Measurements from ENCODE around the gene ANGPTL2. TPM values are rescaled to one million over a fixed set of nuclear protein-coding genes. Genes with fewer than 3 reads are reported as not detected.

The ANGPTL2 gene
- total RNA-seq, 1 donor: 19.9 TPM

DNA sequence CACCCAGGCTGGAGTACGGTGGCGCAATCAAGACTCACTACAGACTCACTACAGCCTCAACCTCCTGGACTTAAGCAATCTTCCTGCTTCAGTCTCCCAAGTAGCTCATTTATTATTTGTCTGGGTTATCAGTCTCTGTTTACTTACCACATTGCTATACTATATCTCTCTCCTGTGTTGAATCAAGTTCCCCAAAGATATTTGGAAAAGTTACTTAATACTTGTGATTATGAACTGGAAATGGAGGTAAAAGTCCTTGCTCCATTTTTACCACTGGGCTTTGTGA is 55.6 kb downstream of the ANGPTL2 start:
- peak; percentile 92 for DNase-seq (ENCODE audit: low read depth)
- TF ChIP-seq, protein P1, sequence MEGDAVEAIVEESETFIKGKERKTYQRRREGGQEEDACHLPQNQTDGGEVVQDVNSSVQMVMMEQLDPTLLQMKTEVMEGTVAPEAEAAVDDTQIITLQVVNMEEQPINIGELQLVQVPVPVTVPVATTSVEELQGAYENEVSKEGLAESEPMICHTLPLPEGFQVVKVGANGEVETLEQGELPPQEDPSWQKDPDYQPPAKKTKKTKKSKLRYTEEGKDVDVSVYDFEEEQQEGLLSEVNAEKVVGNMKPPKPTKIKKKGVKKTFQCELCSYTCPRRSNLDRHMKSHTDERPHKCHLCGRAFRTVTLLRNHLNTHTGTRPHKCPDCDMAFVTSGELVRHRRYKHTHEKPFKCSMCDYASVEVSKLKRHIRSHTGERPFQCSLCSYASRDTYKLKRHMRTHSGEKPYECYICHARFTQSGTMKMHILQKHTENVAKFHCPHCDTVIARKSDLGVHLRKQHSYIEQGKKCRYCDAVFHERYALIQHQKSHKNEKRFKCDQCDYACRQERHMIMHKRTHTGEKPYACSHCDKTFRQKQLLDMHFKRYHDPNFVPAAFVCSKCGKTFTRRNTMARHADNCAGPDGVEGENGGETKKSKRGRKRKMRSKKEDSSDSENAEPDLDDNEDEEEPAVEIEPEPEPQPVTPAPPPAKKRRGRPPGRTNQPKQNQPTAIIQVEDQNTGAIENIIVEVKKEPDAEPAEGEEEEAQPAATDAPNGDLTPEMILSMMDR (IDR thresholded peaks at IDR 0.05; ENCODE audit: insufficient read depth, low read depth, low read length): no peak
- H3K4me3 ChIP-seq (ENCODE audit: low read depth, low read length): no peak overlapping the region

DNA sequence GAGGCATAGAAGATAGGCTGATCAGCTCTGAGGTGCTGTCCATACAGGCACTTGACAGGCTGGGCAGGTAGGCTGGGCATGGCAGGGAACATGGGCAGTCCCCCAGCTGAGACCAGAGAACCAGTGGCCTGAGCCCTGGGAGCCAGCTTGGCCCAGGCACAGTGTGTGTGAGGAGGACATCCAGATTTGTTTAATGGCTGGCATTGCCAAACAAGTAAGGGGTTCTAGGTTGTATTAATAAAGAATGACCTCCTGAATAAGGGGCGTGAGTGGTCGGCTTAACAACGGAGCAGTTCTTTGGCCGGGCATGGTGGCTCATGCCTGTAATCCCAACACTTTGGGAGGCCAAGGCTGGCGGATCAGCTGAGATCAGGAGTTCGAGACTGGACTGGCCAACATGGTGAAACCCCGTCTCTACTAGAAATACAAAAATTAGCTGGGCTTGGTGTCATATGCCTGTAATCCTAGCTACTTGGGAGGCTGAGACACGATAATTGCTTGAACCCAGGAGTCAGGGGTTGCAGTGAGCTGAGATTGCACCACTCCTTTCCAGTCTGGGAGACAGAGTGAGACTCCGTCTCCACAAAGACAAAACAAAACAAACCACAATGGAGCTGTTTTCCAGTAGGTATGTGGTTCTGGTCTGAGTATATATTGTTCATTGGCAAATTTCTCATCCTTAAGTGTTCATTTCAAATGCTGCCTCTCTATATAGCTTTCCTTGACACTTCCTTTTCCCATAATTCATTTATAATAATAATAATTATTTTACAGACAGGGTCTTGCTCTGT is 56.2 kb downstream of the ANGPTL2 start:
- DNase-seq (ENCODE audit: low read depth): peak; percentile 77
- no peak overlapping the region for H3K4me3 ChIP-seq (ENCODE audit: low read depth, low read length)
- TF ChIP-seq, protein P1 (IDR thresholded peaks at IDR 0.05; ENCODE audit: insufficient read depth, low read depth, low read length): no peak

- no peak overlapping the region for H3K4me3 ChIP-seq (ENCODE audit: low read depth, low read length)
- DNase-seq (ENCODE audit: low read depth): peak; percentile 54
- TF ChIP-seq, protein P1 (IDR thresholded peaks at IDR 0.05; ENCODE audit: insufficient read depth, low read depth, low read length): no peak
Observed at GRCh38 chr9:127065592-127065991, 56.8 kb downstream of the ANGPTL2 start.

GRCh38 chr9:127064335-127064734 is 58.1 kb downstream of the ANGPTL2 start:
- TF ChIP-seq, protein P1 (IDR thresholded peaks at IDR 0.05; ENCODE audit: insufficient read depth, low read depth, low read length): no peak
- no peak for DNase-seq (ENCODE audit: low read depth)
- H3K4me3 ChIP-seq (ENCODE audit: low read depth, low read length): no peak overlapping the region

DNA sequence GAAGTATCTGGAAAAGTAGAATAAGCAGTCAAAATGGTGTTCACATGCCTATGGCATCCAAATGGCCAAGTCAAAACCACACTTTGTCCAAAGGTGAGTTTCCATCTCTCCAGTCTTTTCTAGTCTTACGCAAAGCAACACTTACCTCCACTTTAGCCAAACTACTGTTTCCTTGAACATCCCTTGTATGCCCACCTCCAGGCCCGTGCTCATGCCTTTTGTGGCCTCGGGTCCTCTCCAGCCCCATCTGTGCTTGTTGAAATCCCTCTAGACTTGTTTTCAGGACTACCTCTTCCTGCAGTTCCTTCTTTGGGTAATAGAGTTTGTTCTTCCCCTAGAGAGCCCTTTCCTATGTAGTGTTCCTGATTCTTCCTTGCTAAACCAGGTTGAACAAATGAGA is 61.0 kb downstream of the ANGPTL2 start:
- DNase-seq (ENCODE audit: low read depth): no peak
- H3K4me3 ChIP-seq (ENCODE audit: low read depth, low read length): no peak overlapping the region
- TF ChIP-seq, protein P1 (IDR thresholded peaks at IDR 0.05; ENCODE audit: insufficient read depth, low read depth, low read length): no peak

DNA sequence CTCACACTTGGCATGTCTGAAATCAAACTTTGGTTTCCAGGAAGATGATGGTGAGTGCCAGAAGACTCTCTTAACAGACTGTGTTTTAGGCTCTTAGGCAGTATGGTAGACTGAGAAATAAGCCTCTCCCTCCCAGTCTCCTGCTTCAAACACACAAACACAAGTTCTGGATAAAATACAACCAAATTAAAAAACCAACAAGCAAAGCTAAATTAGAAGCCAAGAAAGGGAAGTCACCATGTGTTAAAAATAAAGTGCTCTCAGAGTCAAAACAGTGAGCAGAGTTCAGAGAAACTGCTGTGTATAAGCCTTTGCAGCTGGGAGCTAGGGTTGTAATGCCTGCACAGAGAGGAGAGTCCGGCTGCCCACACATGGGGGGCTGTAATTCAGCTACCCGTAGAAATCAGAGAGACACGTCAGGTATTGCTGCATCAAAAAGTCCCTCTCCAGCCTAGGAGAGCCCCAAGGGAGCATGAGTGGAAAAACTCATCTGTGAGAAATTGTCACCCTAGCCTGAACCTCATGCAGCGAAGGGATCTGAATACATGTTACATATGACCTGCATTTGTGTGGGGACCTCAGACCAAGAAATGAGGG is 62.6 kb downstream of the ANGPTL2 start:
- DNase-seq (ENCODE audit: low read depth): no peak
- TF ChIP-seq, protein P1 (IDR thresholded peaks at IDR 0.05; ENCODE audit: insufficient read depth, low read depth, low read length): no peak
- H3K4me3 ChIP-seq (ENCODE audit: low read depth, low read length): no peak overlapping the region

Measured in fibroblast of villous mesenchyme (primary cell).